IMR-90 (cell line): ENCODE data around the gene SRP14. TPM values are rescaled to one million over a fixed set of nuclear protein-coding genes. Genes with fewer than 3 reads are reported as not detected.

ENCODE experiments used
- ATAC-seq: fragments of 200-7000 bp; cut with Tn5 transposase; 2 replicates; pipeline ENCODE4 v1.9.1; 2020; ENCODE audit warnings: low read depth, mild to moderate bottlenecking, moderate library complexity
- BruUV-seq: library from RNA; stranded (reverse); fragments of 400-500 nt; replicated peaks from 2 replicates; lab custom pipeline; 2021; lab: Mats Ljungman, UMichigan
- CTCF ChIA-PET: fragments of 300-600 bp; formaldehyde crosslinking; extraction: SDS; loops from one replicate; lab custom pipeline; 2021; ENCODE audit warnings: antibody characterized with exemption; lab: Yijun Ruan, JAX
- POLR2A ChIA-PET: fragments of 300-600 bp; sonication (Branson Sonifier 250); formaldehyde crosslinking; loops from one replicate; lab custom pipeline; 2022; ENCODE audit warnings: antibody characterized with exemption; ENCODE audit not compliant: unreplicated experiment; lab: Charles Lee
- DNase-seq: peaks from one replicate; pipeline ENCODE4 v3.0.0; 2013
- H2AFZ ChIP-seq: replicated peaks from 2 replicates; pipeline ENCODE3; 2013; ENCODE audit warnings: low read length, mild to moderate bottlenecking; ENCODE audit not compliant: poor library complexity
- H2AK5ac ChIP-seq: 2 replicates; pipeline ENCODE4 v1.6.1; 2013; ENCODE audit warnings: low read depth, low read length, inconsistent platforms
- H2AK9ac ChIP-seq: replicated peaks from 2 replicates; pipeline ENCODE3; 2013; ENCODE audit warnings: mild to moderate bottlenecking, low read depth, low read length, moderate library complexity; ENCODE audit not compliant: poor library complexity
- H2BK120ac ChIP-seq: 2 replicates; pipeline ENCODE4 v1.6.1; 2013; ENCODE audit warnings: low read depth, low read length, inconsistent platforms
- H2BK15ac ChIP-seq: 3 replicates; pipeline ENCODE4 v1.6.1; 2013; ENCODE audit warnings: low read depth, low read length, inconsistent platforms
- H2BK20ac ChIP-seq: 2 replicates; pipeline ENCODE4 v1.6.1; 2013; ENCODE audit warnings: low read depth, mild to moderate bottlenecking, inconsistent platforms, low read length, moderate library complexity
- H2BK5ac ChIP-seq: 2 replicates; pipeline ENCODE4 v1.6.1; 2013; ENCODE audit warnings: mild to moderate bottlenecking, low read depth, low read length, inconsistent platforms; ENCODE audit not compliant: poor library complexity, severe bottlenecking
- H3K14ac ChIP-seq: replicated peaks from 2 replicates; pipeline ENCODE4 v1.6.1; 2013; ENCODE audit warnings: low read depth, low read length, inconsistent platforms
- H3K18ac ChIP-seq: 2 replicates; pipeline ENCODE4 v1.6.1; 2013; ENCODE audit warnings: low read depth, low read length, control low read depth
- H3K23ac ChIP-seq: 2 replicates; pipeline ENCODE4 v1.6.1; 2013; ENCODE audit warnings: low read depth, low read length, inconsistent platforms
- H3K27ac ChIP-seq: 2 replicates; pipeline ENCODE4 v1.5.1; 2013; ENCODE audit warnings: mild to moderate bottlenecking, control low read depth, low read length; ENCODE audit not compliant: insufficient read depth
- H3K27me3 ChIP-seq: 2 replicates; pipeline ENCODE4 v1.6.1; 2013; ENCODE audit warnings: low read length; ENCODE audit not compliant: control insufficient read depth, insufficient read depth
- H3K36me3 ChIP-seq: 2 replicates; pipeline ENCODE4 v1.6.1; 2013; ENCODE audit warnings: low read length, mixed read lengths; ENCODE audit not compliant: control insufficient read depth, insufficient read depth
- H3K4ac ChIP-seq: 2 replicates; pipeline ENCODE4 v1.6.1; 2013; ENCODE audit warnings: low read depth, low read length, inconsistent platforms
- H3K4me1 ChIP-seq: 2 replicates; pipeline ENCODE4 v1.6.1; 2013; ENCODE audit warnings: low read length, mixed read lengths; ENCODE audit not compliant: control insufficient read depth, insufficient read depth
- H3K4me2 ChIP-seq: 2 replicates; pipeline ENCODE4 v1.6.1; 2013; ENCODE audit warnings: low read depth, mild to moderate bottlenecking, control low read depth, low read length, moderate library complexity
- H3K4me3 ChIP-seq: 2 replicates; pipeline ENCODE4 v1.5.1; 2013; ENCODE audit warnings: low read depth, mild to moderate bottlenecking, control low read depth, low read length, moderate library complexity; ENCODE audit not compliant: insufficient read depth
- H3K56ac ChIP-seq: 2 replicates; pipeline ENCODE4 v1.6.1; 2013; ENCODE audit warnings: low read length, inconsistent platforms; ENCODE audit not compliant: insufficient read depth; ENCODE audit errors: extremely low read depth
- H3K79me1 ChIP-seq, 2 experiments: 2 replicates each; pipeline ENCODE4 v1.6.1; 2013; ENCODE audit warnings: low read length in 2 of 2, inconsistent platforms in 1 of 2, low read depth in 1 of 2
- H3K9ac ChIP-seq: 2 replicates; pipeline ENCODE4 v1.6.1; 2013; ENCODE audit warnings: low read depth, low read length, control low read depth
- H3K9me1 ChIP-seq: 2 replicates; pipeline ENCODE4 v1.6.1; 2013; ENCODE audit warnings: low read length, inconsistent platforms; ENCODE audit not compliant: insufficient read depth
- H3K9me3 ChIP-seq: 2 replicates; pipeline ENCODE4 v1.6.1; 2013; ENCODE audit warnings: low read length; ENCODE audit not compliant: control insufficient read depth, insufficient read depth
- H4K20me1 ChIP-seq: 2 replicates; pipeline ENCODE4 v1.6.1; 2013; ENCODE audit warnings: low read length, inconsistent platforms; ENCODE audit not compliant: insufficient read depth
- H4K5ac ChIP-seq: 2 replicates; pipeline ENCODE4 v1.6.1; 2013; ENCODE audit warnings: mild to moderate bottlenecking, low read depth, low read length, control low read depth
- H4K8ac ChIP-seq, 2 experiments: 2 replicates each; pipeline ENCODE4 v1.6.1; 2013; ENCODE audit warnings: low read depth in 2 of 2, low read length in 2 of 2, control low read depth in 1 of 2, inconsistent platforms in 1 of 2
- H4K91ac ChIP-seq: 2 replicates; pipeline ENCODE4 v1.6.1; 2013; ENCODE audit warnings: low read depth, low read length, inconsistent platforms; ENCODE audit not compliant: insufficient read depth
- CEBPB ChIP-seq: IDR thresholded peaks from 2 replicates; pipeline ENCODE4 v1.6.1; 2012; ENCODE audit warnings: low read depth, low read length, improper control_type of control experiment
- MXI1 ChIP-seq: IDR thresholded peaks from 2 replicates; pipeline ENCODE4 v1.6.1; 2012; ENCODE audit warnings: low read depth, mild to moderate bottlenecking, low read length, moderate library complexity, borderline replicate concordance
- WGBS, 2 experiments: methylation state at CpG; one replicate each; pipeline versions ENCODE4 v1.1.5 to v1.1.7; 2013; ENCODE audit warnings: missing lambda C conversion rate in 2 of 2; ENCODE audit not compliant: insufficient read length in 1 of 2; ENCODE audit errors: extremely low coverage in 2 of 2; 5-methylcytosine and 5-hydroxymethylcytosine counted together
- dilution Hi-C: fragments of 300-500 bp; cut with HindIII; formaldehyde crosslinking; loops from one replicate; pipeline ENCODE4 v1.14.3; 2018; ENCODE audit warnings: low sequenced_read_pairs; ENCODE audit not compliant: unreplicated experiment
- in situ Hi-C: fragments of 300-500 bp; cut with MboI; formaldehyde crosslinking; loops from 3 replicates; pipeline ENCODE4 v1.14.3; 2019; ENCODE audit warnings: low sequenced_read_pairs, inconsistent platforms, mixed read lengths
- intact Hi-C: fragments of 100-400 bp; cut with micrococcal nuclease; formaldehyde crosslinking; loops from 2 replicates; pipeline ENCODE4 v1.10.0; 2022
- polyA plus RNA-seq, 3 experiments: library from polyadenylated mRNA; depleted of rRNA; stranded (reverse); fragments of >200 nt; gene quantifications; 2 replicates each; pipeline ENCODE4 v1.2.3, GENCODE V29; 2012; ENCODE audit warnings: low replicate concordance in 1 of 3
- total RNA-seq: library from RNA; depleted of rRNA; stranded (reverse); fragments of >200 nt; gene quantifications from 2 replicates; pipeline ENCODE4 v1.2.3, GENCODE V29; 2012

Gene SRP14
- total and polyA plus RNA-seq, 2 of the 4 experiments (the other 2 are of a cell fraction): 106 to 295 TPM

DNA sequence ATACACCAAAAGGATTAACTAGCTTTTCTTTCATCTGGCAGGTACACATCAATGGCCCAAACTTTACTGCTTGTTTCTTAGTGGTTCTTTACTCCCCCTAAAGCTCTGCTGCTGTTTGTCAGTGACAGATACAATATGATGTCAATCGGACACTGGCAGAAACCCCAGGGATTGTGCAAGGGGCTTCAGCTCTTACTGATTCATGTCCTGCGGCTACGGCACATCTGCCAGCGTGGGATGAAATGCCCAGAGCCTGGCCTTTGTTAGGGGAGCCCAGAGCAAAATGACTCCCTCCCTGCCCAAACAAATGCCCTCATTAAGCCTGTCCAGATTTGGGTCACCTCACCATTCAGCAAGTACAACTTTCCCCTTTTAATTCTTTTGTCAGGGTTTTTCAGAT is 28.3 kb downstream of the SRP14 start:
- Histone ChIP-seq H2AFZ (no peak overlapping the region), H3K4me3 (no peak overlapping the region), H2BK20ac (no peak overlapping the region), H4K8ac (no peak overlapping the region), H2AK9ac (no peak overlapping the region), H4K91ac (no peak overlapping the region), H2BK5ac (no peak overlapping the region), H3K4me1 (peaks cover 12% of the 10 kb centered on the region), H3K27me3 (no peaks in the 10 kb centered on the region), H3K4me2 (no peak overlapping the region), H4K5ac (no peak overlapping the region; the same call in 1 of the 2 replicates), H3K14ac (no peak overlapping the region), H4K20me1 (no peaks in the 10 kb centered on the region; the same call in 1 of the 2 replicates), H2BK120ac (no peak overlapping the region), H3K4ac (no peak overlapping the region), H3K23ac (no peak overlapping the region), H3K9me3 (peaks cover 8% of the 10 kb centered on the region), H3K36me3 (peaks cover 39% of the 10 kb centered on the region), H3K9ac (no peak overlapping the region), H3K56ac (no peak overlapping the region), H3K27ac (no peak overlapping the region), H2BK15ac (no peak overlapping the region), H3K79me1 (peaks cover 13 to 27% of the 10 kb centered on the region in 2 experiments; a peak in 2 of 4 replicates), H3K9me1 (peaks cover 20% of the 10 kb centered on the region), H2AK5ac (no peak overlapping the region), H3K18ac (no peak overlapping the region)
- ATAC-seq (peak; percentile 30), DNase-seq (peak; percentile 82)
- POLR2A ChIA-PET: no interaction called here
- dilution Hi-C loops (no loop called here), intact Hi-C loops (no loop called here), in situ Hi-C loops (no loop called here)
- 70% methylated on average over 4 of the region's 4 CpGs; no CpG with 5 or more reads in 1 of the 2 experiments for WGBS, 2 experiments
- BruUV-seq: no TSS peak
- CTCF ChIA-PET: no interaction called here
- TF ChIP-seq CEBPB (peak; percentile 94), MXI1 (no peak)
